Measurements from ENCODE around the gene RSPO4. TPM values are rescaled to one million over a fixed set of nuclear protein-coding genes. Genes with fewer than 3 reads are reported as not detected.

The RSPO4 gene
- total RNA-seq, 1 donor from 2014 or later, result 0.34 TPM

DNA sequence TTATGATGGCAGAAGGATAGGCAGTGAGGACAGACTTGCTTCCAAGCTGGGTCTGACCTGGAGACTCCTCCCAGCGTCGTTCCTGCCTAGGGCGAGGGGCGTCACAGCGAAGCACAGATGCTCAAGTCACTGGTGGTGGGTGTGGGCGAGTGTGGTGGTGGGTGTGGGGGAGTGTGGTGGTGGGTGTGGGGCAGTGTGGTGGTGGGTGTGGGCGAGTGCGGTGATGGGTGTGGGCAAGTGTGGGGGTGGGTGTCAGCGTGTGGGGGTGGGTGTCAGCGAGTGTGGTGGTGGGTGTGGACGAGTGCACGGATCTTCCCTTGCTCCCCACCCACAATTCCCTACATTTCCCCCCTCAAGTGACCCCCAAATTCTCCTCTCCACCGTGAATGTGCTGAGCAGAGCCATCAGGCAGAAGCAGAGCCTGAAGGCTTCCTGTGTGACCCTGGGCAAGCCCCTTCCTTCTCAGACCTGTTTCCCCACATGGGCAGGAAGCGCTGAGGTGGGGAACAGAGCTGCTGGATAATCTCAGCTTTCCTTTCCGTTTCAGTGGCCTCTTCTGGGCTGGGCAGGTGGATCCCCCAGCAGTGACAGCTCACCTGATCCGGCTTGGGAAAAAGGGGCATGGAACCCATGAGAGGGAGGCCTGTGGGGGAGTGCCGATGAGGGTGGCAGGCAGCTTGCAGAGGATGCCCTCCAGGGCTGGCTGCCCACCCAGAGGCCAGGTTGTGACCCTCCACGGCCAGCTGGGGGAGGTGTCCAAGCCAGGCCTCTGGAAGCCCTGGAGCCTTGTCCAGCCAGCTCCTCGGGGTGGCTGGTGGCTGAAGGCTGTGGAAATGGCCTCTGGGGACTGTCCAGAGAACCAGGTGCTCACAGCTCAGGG, 42.9 kb downstream of the RSPO4 start:
- no peaks in the 10 kb centered on the region for H4K20me1 ChIP-seq (ENCODE audit: insufficient read depth, low read length)
- no peaks in the 10 kb centered on the region for H3K36me3 Mint-ChIP-seq (ENCODE audit: low read depth, unreplicated experiment)
- H3K9ac ChIP-seq (ENCODE audit: low read length), result no peak overlapping the region
- H3K36me3 ChIP-seq (ENCODE audit: insufficient read depth, low read length), result no peaks in the 10 kb centered on the region
- no peaks in the 10 kb centered on the region for H3K9me3 Mint-ChIP-seq (ENCODE audit: unreplicated experiment)
- no peaks in the 10 kb centered on the region for H3K27me3 ChIP-seq (ENCODE audit: insufficient read depth, low read length)
- FAIRE-seq (no peak), DNase-seq (ENCODE audit: low read depth) (no peak)
- H2AFZ ChIP-seq (ENCODE audit: low read depth, low read length), result no peak overlapping the region
- no peaks in the 10 kb centered on the region for H3K79me2 ChIP-seq (ENCODE audit: insufficient read depth, low read length)
- peaks cover 49% of the 10 kb centered on the region for H3K27me3 Mint-ChIP-seq (ENCODE audit: low read depth, unreplicated experiment)
- H3K4me3 Mint-ChIP-seq (ENCODE audit: unreplicated experiment), result no peak overlapping the region
- H3K27ac ChIP-seq (ENCODE audit: low read depth, low read length), result no peak overlapping the region
- no peak overlapping the region for H3K4me3 ChIP-seq (ENCODE audit: insufficient read depth, low read depth, low read length)
- no peak overlapping the region for H3K4me2 ChIP-seq (ENCODE audit: low read length)
- TF ChIP-seq, protein P1, sequence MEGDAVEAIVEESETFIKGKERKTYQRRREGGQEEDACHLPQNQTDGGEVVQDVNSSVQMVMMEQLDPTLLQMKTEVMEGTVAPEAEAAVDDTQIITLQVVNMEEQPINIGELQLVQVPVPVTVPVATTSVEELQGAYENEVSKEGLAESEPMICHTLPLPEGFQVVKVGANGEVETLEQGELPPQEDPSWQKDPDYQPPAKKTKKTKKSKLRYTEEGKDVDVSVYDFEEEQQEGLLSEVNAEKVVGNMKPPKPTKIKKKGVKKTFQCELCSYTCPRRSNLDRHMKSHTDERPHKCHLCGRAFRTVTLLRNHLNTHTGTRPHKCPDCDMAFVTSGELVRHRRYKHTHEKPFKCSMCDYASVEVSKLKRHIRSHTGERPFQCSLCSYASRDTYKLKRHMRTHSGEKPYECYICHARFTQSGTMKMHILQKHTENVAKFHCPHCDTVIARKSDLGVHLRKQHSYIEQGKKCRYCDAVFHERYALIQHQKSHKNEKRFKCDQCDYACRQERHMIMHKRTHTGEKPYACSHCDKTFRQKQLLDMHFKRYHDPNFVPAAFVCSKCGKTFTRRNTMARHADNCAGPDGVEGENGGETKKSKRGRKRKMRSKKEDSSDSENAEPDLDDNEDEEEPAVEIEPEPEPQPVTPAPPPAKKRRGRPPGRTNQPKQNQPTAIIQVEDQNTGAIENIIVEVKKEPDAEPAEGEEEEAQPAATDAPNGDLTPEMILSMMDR (IDR thresholded peaks at IDR 0.05; ENCODE audit: insufficient read depth, low read depth, low read length), result no peak
- no peak for TF ChIP-seq EZH2 (IDR thresholded peaks at IDR 0.05; ENCODE audit: insufficient read depth, low read length)
- H3K9me3 ChIP-seq (ENCODE audit: insufficient read depth, low read depth, low read length), result no peaks in the 10 kb centered on the region
- H3K4me1 Mint-ChIP-seq (ENCODE audit: low read depth, unreplicated experiment), result no peaks in the 10 kb centered on the region
- H3K27ac Mint-ChIP-seq (ENCODE audit: unreplicated experiment), result no peak overlapping the region
- no peaks in the 10 kb centered on the region for H3K4me1 ChIP-seq (ENCODE audit: insufficient read depth, low read length)

DNA sequence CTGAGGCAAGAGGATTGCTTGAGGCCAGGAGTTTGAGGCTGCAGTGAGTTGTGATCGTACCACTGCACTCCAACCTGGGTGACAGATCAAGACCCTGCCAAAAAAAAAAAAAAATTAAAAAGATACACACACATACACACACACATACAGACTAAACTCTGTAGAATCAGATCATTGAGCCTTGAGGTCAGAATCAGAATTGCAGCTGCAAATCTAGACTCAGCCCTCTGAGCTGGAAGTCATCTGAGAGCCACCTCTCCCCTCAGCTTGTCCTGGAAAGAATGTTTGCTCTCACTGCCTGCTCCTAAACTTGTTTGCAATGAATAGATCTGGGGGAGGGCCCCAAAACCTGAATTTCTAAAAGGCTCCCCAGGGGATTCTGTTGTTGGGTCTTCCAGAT, 44.6 kb downstream of the RSPO4 start:
- TF ChIP-seq EZH2 (IDR thresholded peaks at IDR 0.05; ENCODE audit: insufficient read depth, low read length), result no peak
- TF ChIP-seq, protein P1 (IDR thresholded peaks at IDR 0.05; ENCODE audit: insufficient read depth, low read depth, low read length), result no peak
- no peaks in the 10 kb centered on the region for H3K4me1 Mint-ChIP-seq (ENCODE audit: low read depth, unreplicated experiment)
- Histone ChIP-seq H3K27me3 (ENCODE audit: insufficient read depth, low read length) (no peaks in the 10 kb centered on the region), H3K9me3 (ENCODE audit: insufficient read depth, low read depth, low read length) (no peaks in the 10 kb centered on the region), H3K4me1 (ENCODE audit: insufficient read depth, low read length) (no peaks in the 10 kb centered on the region), H4K20me1 (ENCODE audit: insufficient read depth, low read length) (no peaks in the 10 kb centered on the region), H3K36me3 (ENCODE audit: insufficient read depth, low read length) (no peaks in the 10 kb centered on the region), H3K9ac (ENCODE audit: low read length) (no peak overlapping the region), H2AFZ (ENCODE audit: low read depth, low read length) (no peak overlapping the region), H3K4me3 (ENCODE audit: insufficient read depth, low read depth, low read length) (no peak overlapping the region), H3K27ac (ENCODE audit: low read depth, low read length) (no peak overlapping the region), H3K4me2 (ENCODE audit: low read length) (no peak overlapping the region), H3K79me2 (ENCODE audit: insufficient read depth, low read length) (no peaks in the 10 kb centered on the region)
- no peak overlapping the region for H3K27ac Mint-ChIP-seq (ENCODE audit: unreplicated experiment)
- H3K36me3 Mint-ChIP-seq (ENCODE audit: low read depth, unreplicated experiment), result no peaks in the 10 kb centered on the region
- peaks cover 42% of the 10 kb centered on the region for H3K27me3 Mint-ChIP-seq (ENCODE audit: low read depth, unreplicated experiment)
- DNase-seq (ENCODE audit: low read depth) (no peak), FAIRE-seq (no peak)
- H3K9me3 Mint-ChIP-seq (ENCODE audit: unreplicated experiment), result no peaks in the 10 kb centered on the region
- H3K4me3 Mint-ChIP-seq (ENCODE audit: unreplicated experiment), result no peak overlapping the region
